HG02973 (cell line): ENCODE data around the gene ANKRD22.
"Not testable (repeated sequence)": the region's sequence is repeated elsewhere in the genome, so short reads cannot be mapped to it uniquely, and the experiment has no call there.

Experiments
- ATAC-seq: cut with Tn5 transposase; IDR thresholded peaks from one replicate; pipeline ENCODE4 v1.9.1; 2021; ENCODE audit warnings: moderate library complexity; ENCODE audit not compliant: unreplicated experiment

Gene ANKRD22

GRCh38 chr10:88851706-88852105, at the start of gene ANKRD22:
ANKRD22 (minus strand) TSS chr10:88851844; CDS start chr10:88851607, 237 bp downstream.
- no peak for ATAC-seq

GRCh38 chr10:88899886-88900285, 48.2 kb upstream of the ANKRD22 start:
- no peak for ATAC-seq

- ATAC-seq, result no peak
These were observed 47.1 kb upstream of the ANKRD22 start for GRCh38 chr10:88898727-88899126.

DNA sequence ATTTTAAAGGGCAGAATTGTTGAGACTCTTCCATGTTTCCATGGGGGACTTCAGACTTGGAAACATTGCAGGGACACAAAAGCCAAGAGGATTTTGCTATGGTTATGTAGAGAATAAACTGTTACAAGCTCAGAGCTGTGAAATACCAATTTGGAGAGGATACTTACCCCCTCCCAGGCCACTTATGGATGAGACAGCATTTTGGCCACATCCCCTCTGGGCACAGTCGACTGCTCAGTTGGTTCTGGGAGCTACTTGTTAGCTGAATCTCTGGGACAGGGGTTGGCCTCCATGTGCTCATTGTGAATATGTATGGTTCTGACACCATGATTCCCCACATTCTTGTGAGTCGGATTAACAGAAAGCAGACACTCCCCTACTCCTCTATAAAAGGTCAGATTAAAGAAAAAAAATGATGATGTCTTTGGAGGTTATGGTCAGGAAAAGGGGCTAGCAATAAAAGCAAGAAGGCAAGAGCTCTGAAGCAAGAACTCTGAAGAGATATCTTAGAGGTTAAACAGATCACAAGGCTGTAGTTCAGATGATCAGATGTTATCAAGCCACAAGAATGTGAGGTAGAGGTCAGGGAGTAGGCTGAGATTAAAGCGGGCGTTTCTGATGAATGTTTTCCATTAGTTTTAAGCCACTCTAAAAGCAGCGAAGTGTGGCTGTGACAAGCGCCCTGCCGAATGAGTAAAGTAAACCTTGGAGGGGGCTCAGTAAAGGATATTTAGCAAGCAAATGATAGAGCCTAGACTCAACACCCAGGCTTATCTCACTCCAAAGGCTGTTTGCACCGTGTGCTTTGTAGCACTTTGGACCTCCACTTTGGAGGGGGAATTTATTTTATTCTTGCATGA, 45.6 kb upstream of the ANKRD22 start:
- no peak for ATAC-seq

DNA sequence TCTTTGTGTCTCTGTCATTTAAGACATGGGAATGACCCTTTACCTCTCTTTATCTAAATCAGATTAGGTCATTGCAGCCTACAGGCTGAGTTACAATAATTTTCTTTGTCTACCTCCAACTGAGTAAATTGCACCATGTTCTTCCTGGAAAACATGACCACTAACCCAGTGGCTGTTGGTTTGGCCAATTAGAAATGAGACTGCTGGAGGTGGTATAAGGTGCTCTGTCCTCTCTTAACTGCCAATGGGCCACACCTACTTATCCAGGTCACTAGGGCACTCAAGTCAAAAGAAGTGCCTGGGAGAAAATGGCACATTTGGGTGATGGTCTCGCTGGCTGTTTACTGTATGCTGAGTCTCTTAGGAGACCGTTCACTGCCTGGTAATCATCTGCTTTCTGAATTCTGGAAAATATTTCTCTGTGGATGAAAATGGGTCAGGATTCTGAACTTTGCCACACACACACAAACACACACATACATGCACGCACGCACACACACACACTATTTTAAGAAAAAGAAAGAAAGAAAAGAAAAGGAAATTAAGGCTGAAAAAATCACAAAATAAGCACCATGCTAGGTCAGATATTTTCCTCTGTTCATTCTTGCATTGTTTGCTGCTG, 44.8 kb upstream of the ANKRD22 start:
- ATAC-seq, result no peak

DNA sequence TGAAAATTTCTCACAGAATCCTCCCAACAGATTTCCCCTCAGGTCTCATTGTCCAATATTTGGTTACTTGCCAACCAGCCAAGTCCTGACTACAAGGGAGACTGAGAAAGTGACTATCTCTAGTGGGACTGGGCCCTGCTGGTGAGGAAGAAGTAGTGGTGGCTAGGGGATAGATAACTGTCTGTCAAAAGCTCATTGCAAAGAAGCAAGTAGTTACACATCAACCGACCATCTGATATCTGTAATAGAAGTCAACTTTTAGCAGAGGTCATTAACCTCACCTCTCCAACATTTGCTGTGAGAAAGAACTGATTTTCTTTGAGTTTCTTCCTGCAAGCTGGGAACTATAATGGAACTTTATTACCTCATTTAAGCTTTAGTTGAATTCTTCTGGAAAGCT, 43.6 kb upstream of the ANKRD22 start:
- no peak for ATAC-seq

DNA sequence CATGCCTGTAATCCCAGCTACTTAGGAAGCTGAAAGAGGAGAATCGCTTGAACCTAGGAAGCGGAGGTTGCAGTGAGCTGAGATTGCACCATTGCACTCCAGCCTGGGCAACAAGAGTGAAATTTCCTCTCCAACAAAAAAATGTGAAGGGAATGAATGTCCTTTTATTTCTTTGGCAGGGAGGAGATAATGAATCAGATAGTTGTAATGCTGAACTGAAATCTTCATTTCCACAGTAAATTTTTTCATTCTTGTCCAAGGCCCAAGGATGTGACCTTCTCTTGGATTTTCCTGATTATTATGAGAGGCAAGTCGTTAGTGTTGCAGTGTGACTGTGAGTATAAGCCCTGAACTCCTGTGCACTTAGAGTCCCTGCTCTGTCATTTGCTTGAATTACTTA, 42.0 kb upstream of the ANKRD22 start:
- no peak for ATAC-seq

DNA sequence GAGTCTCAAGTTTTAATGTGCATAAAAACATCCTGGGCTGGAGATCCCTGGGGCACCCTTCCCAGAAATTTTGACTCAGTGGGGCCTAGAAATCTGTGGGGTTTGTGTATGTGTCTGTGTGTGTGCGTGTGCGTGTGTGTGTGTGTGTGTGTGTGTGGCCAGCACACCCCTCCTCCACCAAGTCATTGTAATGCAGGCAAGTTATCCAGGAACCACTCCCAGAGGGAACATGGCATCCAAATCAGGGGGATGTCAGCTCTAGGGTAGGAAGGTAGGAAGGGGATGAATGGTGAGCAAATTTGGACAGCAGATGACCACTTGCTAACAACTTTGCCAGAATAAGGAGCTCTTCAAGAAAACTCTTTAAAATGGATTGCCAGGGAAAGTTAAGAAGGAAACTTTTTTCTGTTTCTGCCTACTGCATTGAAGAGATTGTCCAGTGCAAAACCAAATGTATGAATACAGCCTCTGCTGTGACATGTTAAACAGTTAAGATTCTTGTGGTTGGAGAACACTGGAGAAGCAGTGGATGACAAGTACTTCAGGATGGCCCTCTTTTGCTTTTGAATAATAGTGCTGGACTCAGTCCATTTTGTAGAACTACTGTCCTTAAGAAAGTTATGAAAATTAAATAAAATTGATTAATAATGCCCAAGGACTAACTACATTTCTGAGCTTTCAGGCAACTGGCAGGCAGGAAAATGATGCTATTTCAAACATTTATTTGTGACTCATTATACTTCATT, 40.8 kb upstream of the ANKRD22 start:
- ATAC-seq, result no peak

- ATAC-seq, result no peak
These were observed 39.2 kb upstream of the ANKRD22 start for GRCh38 chr10:88890681-88891381.

DNA sequence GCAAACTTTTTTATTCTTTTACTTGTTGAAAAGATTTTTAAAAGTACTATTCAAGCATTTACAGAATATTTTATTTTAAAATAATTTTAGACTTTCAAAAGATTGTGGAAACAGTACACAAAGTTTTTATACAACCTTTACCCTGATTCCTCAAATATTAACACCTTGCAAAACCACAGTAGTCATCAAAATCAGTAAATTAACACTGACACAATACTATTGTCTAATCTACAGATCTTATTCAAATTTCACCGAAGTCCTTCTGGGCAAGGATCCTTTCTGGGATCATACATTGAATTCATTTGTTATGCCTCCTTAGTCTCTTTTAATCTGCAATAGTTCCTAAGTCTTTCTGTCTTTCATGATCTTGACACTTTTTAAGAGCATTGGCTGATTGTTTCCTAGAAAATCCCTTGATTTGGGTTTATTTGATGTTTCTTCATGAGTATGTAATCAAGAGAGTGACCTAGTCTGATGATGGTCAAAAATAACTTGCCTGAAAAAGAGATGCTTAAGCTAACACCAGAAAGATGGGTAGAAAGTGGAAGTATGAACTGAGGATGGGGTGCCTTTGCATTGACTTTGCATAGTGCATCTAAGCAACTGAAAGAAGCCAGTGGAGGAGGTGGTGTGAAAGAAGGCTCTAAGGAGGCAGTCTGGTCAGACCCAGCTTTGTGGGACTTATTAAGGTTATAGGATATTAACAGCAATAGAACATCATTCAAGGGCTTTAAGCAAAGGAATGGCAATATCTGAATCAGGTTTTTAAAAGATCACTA, 38.1 kb upstream of the ANKRD22 start:
- peak; percentile 54 for ATAC-seq

DNA sequence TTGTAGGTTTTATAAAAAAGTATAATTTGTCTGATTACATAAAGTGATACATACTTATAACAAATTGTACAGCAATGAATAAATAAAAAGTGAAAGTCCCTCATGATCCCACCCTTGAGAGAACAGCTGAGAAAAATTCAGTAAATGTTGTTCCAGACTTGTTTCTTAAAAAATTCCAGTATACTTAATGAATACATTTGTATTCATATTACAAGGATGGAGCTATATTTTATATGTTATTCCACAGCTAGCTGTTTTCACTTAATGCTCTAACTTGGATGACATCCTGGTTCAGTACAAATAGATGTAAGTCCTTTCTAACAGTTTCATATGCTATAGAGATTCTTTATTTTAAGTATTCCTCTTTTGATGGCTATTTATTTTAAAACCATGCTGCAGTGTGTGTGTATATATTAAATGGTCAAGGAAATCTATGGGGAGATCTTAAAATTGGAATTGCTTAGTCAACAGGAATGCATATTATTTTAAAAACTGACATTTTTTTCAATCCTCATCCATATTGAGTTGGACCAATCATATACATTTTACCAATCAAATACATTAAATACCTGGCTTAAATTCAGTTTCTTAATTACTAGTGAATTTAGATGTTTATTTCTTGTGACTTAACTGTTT, 37.3 kb upstream of the ANKRD22 start:
- no peak for ATAC-seq

DNA sequence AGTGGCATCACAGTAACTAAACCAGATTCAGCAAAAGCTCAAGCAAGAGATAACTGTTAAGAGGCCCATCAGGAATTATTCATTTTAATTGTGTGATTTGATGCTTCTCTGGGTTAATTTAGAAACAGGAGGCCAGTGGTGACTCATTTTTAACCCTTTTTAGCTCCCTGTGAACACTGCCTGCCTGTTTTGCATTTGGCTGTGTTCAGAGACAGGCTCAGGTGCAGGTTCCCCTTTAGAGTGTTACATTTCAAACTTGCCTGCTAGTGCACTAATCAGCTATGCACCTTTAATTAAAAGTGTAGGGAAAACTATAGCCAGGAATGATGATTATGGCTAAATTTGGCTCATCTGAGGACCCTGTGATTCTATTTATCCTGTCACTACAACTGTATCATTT, 34.9 kb upstream of the ANKRD22 start:
- ATAC-seq, result peak; percentile 49

GRCh38 chr10:88883448-88883809, 31.8 kb upstream of the ANKRD22 start:
- ATAC-seq, result no peak

DNA sequence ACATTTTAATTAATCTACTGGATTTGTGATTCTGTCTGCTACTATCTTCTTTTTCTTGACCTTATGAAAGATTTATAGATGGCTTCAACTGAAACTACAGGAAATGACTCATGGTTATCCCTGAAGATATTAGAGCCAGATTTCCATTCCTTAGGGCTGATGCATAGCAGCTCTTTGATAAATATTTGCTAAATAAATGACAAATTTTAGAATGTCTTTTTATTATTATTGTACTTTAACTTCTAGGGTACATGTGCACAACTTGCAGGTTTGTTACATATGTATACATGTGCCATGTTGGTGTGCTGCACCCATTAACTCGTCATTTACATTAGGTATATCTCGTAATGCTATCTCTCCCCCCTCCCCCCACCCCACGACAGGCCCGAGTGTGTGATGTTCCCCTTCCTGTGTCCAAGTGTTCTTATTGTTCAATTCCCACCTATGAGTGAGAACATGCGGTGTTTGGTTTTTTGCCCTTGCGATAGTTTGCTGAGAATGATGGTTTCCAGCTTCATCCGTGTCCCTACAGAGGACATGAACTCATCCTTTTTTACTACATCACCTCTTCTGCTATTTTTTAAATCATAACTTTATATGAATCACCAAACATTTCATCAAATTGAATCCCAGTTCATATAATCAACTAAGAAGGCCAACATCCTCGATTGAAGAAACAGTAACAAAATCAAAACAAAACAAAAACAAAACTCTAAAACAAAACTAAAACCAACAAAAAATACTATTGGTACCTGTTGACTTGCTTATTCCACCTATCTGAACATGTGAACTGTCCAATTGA, 31.2 kb upstream of the ANKRD22 start:
- ATAC-seq, result not testable (repeated sequence)

DNA sequence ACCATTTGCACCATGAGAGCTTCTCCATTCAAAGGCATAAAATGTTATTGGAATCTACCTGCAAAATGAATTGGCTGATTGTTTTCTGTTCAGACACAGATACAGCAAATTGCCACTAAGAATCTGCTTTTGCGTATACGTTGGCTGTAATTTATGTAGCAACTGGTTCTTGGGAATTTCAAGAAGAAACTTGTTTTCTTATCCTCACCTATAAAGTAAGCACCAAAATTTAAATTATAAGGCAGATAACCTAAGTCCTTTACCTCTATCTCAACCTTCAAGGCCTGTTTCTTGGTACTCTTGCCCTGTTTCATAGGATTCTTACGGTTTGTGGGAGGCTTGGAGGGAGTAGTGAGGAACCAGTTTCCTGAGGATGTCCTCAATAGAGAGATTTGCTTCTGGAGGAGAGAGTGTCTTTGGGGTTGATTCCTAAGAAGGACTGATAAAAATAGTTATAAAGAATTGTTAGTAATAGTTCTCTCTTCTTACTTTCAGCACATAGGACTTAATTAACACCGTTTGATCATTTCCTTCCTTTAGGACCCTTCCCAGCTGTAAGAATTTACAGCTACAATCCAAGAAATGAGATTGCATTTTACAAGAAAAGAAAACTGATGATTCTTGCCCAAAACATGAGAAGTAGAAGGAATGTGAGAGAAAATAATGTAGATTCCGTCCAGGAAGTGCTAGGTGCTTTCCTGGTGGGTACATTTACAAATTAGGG, 30.4 kb upstream of the ANKRD22 start:
- ATAC-seq, result no peak

DNA sequence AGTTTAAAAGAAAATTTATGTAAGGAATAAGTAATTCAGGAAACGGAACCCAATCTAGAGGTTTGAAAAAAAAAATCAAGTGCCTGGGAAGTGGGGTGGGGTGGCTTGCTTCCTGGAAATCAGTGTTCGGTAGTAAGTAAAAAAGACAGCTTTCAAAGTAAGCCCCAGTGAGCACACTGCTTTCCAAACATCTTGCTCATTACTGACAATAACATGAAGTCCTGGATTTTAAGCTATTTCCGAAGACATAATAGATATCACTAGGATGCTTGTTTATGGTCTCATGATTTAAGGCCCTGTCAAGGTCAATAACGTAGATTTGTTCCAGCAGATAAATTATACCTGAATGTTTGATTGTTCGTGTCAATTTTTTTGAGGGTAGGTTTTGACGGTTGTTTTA, 29.7 kb upstream of the ANKRD22 start:
- no peak for ATAC-seq

DNA sequence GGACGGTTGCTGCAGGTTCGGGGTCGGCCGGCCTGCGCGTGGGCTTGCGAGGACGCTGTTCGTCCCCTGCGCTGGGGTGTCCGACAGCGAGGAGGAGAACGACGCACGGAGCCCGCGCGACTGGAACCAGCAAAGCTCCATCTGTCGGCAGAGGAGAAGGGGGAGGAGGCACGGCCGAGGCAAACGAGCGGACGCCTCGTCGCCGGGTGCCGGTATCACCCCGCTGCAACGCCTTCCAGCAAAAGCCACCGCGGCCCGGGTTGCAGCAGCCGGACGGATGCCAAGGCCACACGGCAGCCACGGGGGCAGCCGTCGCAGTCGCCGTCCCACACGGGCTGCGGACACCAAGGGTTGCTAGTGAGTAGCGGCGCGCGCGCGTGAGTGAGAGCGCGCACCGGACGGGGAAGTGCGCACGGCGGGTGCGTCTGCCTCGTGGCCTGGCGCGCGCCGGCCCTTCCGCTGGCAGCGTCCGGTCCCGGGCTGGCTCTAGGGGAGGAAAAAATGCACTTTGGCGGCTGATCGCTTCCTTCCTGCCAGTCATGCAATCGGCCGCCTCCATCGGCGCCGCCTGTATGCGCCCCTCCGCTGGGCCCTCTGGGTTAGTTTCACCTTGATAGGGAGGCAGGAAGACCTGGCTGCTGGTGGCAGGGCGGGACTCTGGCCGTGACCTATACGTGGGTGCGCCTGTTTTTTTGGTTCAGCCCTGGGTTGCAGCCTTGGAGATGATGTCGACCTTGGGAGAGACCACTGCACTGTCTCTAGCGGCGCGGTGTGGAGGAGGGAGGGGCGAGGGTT, 28.8 kb upstream of the ANKRD22 start:
- ATAC-seq, result peak; percentile 65
